Osteocyte (in vitro differentiated cells): ENCODE measurements around the gene TNS3. TPM values are rescaled to one million over a fixed set of nuclear protein-coding genes. Genes with fewer than 3 reads are reported as not detected.

Experiments used
- DNase-seq: peaks from one replicate; pipeline ENCODE4 v3.0.0; 2021; ENCODE audit warnings: mixed read lengths; ENCODE audit not compliant: unreplicated experiment; ENCODE audit errors: extremely low spot score
- H3K27ac Mint-ChIP-seq: one replicate; pipeline ENCODE4 v1.8.0; 2021; ENCODE audit warnings: mild to moderate bottlenecking, mixed read lengths; ENCODE audit not compliant: unreplicated experiment
- H3K27me3 Mint-ChIP-seq: one replicate; pipeline ENCODE4 v1.8.0; 2021; ENCODE audit warnings: mixed read lengths; ENCODE audit not compliant: unreplicated experiment
- H3K36me3 Mint-ChIP-seq: one replicate; pipeline ENCODE4 v1.8.0; 2021; ENCODE audit warnings: mixed read lengths; ENCODE audit not compliant: unreplicated experiment
- H3K4me1 Mint-ChIP-seq: one replicate; pipeline ENCODE4 v1.8.0; 2021; ENCODE audit warnings: mixed read lengths; ENCODE audit not compliant: unreplicated experiment
- H3K4me3 Mint-ChIP-seq: one replicate; pipeline ENCODE4 v1.8.0; 2021; ENCODE audit warnings: mild to moderate bottlenecking, moderate library complexity, mixed read lengths; ENCODE audit not compliant: unreplicated experiment
- H3K9me3 Mint-ChIP-seq: one replicate; pipeline ENCODE4 v1.8.0; 2021; ENCODE audit warnings: mixed read lengths; ENCODE audit not compliant: unreplicated experiment
- total RNA-seq: library from RNA; stranded (reverse); gene quantifications from 2 replicates; pipeline ENCODE4 v1.2.1, GENCODE V29; 2021
- TF ChIP-seq, protein P1 (sequence below): fragments of 200-600 bp; sonication (generic); IDR thresholded peaks from 2 replicates; pipeline ENCODE4 v1.5.0; 2021; ENCODE audit warnings: antibody characterized with exemption, mild to moderate bottlenecking, moderate library complexity

Gene TNS3
- total RNA-seq, 1 donor from 2014 or later = 93.8 TPM

DNA sequence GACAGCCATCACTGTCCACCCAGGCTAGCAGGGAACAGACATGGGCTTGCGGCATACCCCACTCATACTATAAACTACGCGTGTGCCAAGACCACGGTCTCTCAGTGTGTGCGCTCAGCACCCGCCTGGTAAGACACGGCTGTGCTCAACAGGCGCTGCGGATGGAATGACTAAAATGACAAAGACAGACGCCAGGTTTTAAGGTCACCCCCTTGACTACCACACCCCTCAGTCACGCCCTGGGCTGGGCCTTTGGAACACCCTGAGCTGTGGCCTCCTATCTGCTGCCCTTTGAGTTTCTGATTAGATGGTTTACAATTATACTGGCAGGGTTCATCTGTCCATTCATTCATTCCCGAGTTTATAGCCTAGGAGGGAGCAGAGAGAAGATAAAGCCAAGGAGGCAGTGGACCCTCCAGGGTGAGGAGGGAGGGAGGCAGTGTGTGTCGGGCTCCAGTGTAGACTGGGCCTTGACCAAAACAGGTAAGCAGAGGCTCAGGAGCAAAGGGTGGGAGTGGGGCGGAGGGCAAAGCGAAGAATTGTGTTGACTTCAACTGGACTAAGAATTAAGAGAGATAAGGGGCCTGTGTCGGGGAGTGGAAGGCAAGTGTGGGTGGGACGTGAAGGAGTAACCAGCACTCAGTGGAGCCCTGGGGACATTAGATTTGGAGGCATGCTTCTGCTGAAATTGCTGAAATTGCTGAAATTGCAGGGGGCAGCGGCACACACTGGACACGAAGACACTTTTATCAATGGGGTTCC, 35.0 kb downstream of the TNS3 start:
- DNase-seq = no peak
- Mint-ChIP-seq H3K36me3 (peaks cover 7% of the 10 kb centered on the region), H3K4me1 (peaks cover 42% of the 10 kb centered on the region), H3K27ac (no peak overlapping the region), H3K4me3 (no peak overlapping the region), H3K9me3 (no peaks in the 10 kb centered on the region), H3K27me3 (no peaks in the 10 kb centered on the region)
- TF ChIP-seq, protein P1, sequence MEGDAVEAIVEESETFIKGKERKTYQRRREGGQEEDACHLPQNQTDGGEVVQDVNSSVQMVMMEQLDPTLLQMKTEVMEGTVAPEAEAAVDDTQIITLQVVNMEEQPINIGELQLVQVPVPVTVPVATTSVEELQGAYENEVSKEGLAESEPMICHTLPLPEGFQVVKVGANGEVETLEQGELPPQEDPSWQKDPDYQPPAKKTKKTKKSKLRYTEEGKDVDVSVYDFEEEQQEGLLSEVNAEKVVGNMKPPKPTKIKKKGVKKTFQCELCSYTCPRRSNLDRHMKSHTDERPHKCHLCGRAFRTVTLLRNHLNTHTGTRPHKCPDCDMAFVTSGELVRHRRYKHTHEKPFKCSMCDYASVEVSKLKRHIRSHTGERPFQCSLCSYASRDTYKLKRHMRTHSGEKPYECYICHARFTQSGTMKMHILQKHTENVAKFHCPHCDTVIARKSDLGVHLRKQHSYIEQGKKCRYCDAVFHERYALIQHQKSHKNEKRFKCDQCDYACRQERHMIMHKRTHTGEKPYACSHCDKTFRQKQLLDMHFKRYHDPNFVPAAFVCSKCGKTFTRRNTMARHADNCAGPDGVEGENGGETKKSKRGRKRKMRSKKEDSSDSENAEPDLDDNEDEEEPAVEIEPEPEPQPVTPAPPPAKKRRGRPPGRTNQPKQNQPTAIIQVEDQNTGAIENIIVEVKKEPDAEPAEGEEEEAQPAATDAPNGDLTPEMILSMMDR = no peak

DNA sequence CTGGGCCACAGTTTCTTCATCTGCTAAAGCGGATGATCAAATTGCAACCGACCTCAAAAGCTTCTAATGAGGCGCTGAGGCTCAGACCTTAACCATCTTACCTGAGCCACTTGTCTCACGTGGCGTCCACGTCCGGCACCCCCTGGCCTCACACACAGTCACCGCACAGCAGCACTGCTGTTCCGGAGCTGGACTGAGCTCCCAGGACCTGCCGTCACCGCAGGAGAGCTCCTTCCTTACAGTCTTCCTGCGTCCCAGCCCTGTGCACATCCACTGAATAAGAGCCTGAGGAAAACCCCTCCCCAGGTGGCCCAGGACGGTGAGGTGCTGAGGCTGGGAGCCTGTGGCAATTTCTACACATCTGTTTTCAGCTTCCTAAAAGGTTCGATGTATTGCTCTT, 35.7 kb downstream of the TNS3 start:
- DNase-seq = no peak
- Mint-ChIP-seq H3K4me1 (peaks cover 34% of the 10 kb centered on the region), H3K4me3 (no peak overlapping the region), H3K27ac (no peak overlapping the region), H3K36me3 (peaks cover 7% of the 10 kb centered on the region), H3K9me3 (no peaks in the 10 kb centered on the region), H3K27me3 (no peaks in the 10 kb centered on the region)
- TF ChIP-seq, protein P1 = no peak

DNA sequence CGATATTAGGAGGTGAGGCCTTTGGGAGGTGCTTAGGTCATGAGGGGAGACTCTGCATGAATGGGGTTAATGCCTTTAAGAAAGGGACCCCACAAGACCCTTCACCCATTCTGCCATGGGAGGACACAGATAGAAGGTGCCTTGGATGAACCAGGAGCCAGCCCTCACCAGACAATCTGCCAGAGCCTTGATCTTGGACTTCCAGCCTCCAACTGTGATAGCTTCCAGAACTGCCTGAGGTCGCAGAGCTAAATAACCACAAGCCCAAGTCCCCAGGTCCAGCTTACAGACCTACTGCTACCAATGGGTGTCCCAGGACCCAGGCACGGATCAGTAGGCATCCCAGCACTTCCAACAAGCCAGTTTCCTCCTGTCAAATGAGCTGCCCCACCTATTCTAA, 37.5 kb downstream of the TNS3 start:
- no peak overlapping the region for H3K4me3 Mint-ChIP-seq
- H3K36me3 Mint-ChIP-seq = peaks cover 11% of the 10 kb centered on the region
- H3K27me3 Mint-ChIP-seq = no peaks in the 10 kb centered on the region
- H3K4me1 Mint-ChIP-seq = peaks cover 42% of the 10 kb centered on the region
- no peak for DNase-seq
- TF ChIP-seq, protein P1 = no peak
- no peak overlapping the region for H3K27ac Mint-ChIP-seq
- no peaks in the 10 kb centered on the region for H3K9me3 Mint-ChIP-seq

GRCh38 chr7:47543714-47544113, 38.2 kb downstream of the TNS3 start:
- no peak for DNase-seq
- TF ChIP-seq, protein P1 = no peak
- Mint-ChIP-seq H3K4me3 (no peak overlapping the region), H3K36me3 (peaks cover 11% of the 10 kb centered on the region), H3K27ac (no peak overlapping the region), H3K27me3 (no peaks in the 10 kb centered on the region), H3K9me3 (no peaks in the 10 kb centered on the region), H3K4me1 (peaks cover 47% of the 10 kb centered on the region)

GRCh38 chr7:47543056-47543455, 38.9 kb downstream of the TNS3 start:
- no peaks in the 10 kb centered on the region for H3K27me3 Mint-ChIP-seq
- peaks cover 11% of the 10 kb centered on the region for H3K36me3 Mint-ChIP-seq
- TF ChIP-seq, protein P1 = no peak
- DNase-seq = no peak
- no peaks in the 10 kb centered on the region for H3K9me3 Mint-ChIP-seq
- H3K27ac Mint-ChIP-seq = no peak overlapping the region
- H3K4me3 Mint-ChIP-seq = no peak overlapping the region
- peaks cover 48% of the 10 kb centered on the region for H3K4me1 Mint-ChIP-seq
